SK-N-MC (cell line): Measurements from ENCODE around the gene F2RL1.
"Not testable (repeated sequence)": the region's sequence is repeated elsewhere in the genome, so short reads cannot be mapped to it uniquely, and the experiment has no call there.

ENCODE experiments used
- DNase-seq: peaks from one replicate; pipeline ENCODE4 v3.0.0-alpha.2; 2011; ENCODE audit warnings: low read depth, low spot score
- H3K27ac ChIP-seq: fragments of 200-600 bp; sonication (generic); 2 replicates; pipeline ENCODE4 v1.5.1; 2016; ENCODE audit warnings: mixed run types
- H3K36me3 ChIP-seq: fragments of 200-600 bp; sonication (generic); 2 replicates; pipeline ENCODE4 v1.6.1; 2017; ENCODE audit warnings: antibody characterized with exemption, low read length, mixed read lengths; ENCODE audit not compliant: insufficient read depth
- H3K4me3 ChIP-seq: fragments of 200-600 bp; sonication (generic); 2 replicates; pipeline ENCODE4 v1.5.1; 2016
- H3K9ac ChIP-seq: fragments of 200-600 bp; sonication (generic); 2 replicates; pipeline ENCODE4 v1.8.0; 2017; ENCODE audit warnings: mixed run types, mixed read lengths; ENCODE audit not compliant: insufficient read length
- H3K9me3 ChIP-seq: fragments of 200-600 bp; sonication (generic); 2 replicates; pipeline ENCODE4 v1.6.1; 2017; ENCODE audit warnings: low read depth, mild to moderate bottlenecking, antibody characterized with exemption, low read length, moderate library complexity, mixed read lengths
- EZH2 ChIP-seq: fragments of 200-600 bp; sonication (generic); IDR thresholded peaks from one replicate; pipeline ENCODE4 v1.6.1; 2017; ENCODE audit warnings: antibody characterized with exemption
- FOXP2 ChIP-seq: optimal IDR thresholded peaks from 2 replicates; pipeline ENCODE3; 2011; ENCODE audit warnings: mild to moderate bottlenecking, moderate library complexity; ENCODE audit not compliant: insufficient read depth; ENCODE audit errors: extremely low read length, control extremely low read depth
- POLR2AphosphoS5 ChIP-seq: IDR thresholded peaks from 2 replicates; pipeline ENCODE4 v1.6.1; 2012; ENCODE audit warnings: mild to moderate bottlenecking, low read depth, low read length, borderline replicate concordance

Gene F2RL1

GRCh38 chr5:76787237-76787636, 31.6 kb upstream of the F2RL1 start:
- Histone ChIP-seq H3K9ac (no peak overlapping the region), H3K36me3 (no peaks in the 10 kb centered on the region), H3K27ac (no peak overlapping the region)

GRCh38 chr5:76788362-76788761, 30.5 kb upstream of the F2RL1 start:
- no peak for TF ChIP-seq POLR2AphosphoS5
- no peak for DNase-seq
- no peaks in the 10 kb centered on the region for H3K9me3 ChIP-seq
- no peak overlapping the region for H3K4me3 ChIP-seq
- no peaks in the 10 kb centered on the region for H3K36me3 ChIP-seq
- H3K9ac ChIP-seq, result no peak overlapping the region
- H3K27ac ChIP-seq, result no peak overlapping the region

More at GRCh38 chr5:76787237-76787636, 31.6 kb upstream of the F2RL1 start:
- TF ChIP-seq FOXP2 (no peak), EZH2 (no peak), POLR2AphosphoS5 (no peak)
- DNase-seq, result no peak
- Histone ChIP-seq H3K9me3 (no peaks in the 10 kb centered on the region), H3K4me3 (no peak overlapping the region)

GRCh38 chr5:76789275-76789674, 29.6 kb upstream of the F2RL1 start:
- H3K36me3 ChIP-seq, DNase-seq, H3K9me3 ChIP-seq, H3K27ac ChIP-seq, H3K4me3 ChIP-seq, H3K9ac ChIP-seq: not testable (repeated sequence)

- Histone ChIP-seq H3K4me3 (no peak overlapping the region), H3K36me3 (no peaks in the 10 kb centered on the region), H3K27ac (no peak overlapping the region; the same call in 1 of the 2 replicates), H3K9ac (no peak overlapping the region), H3K9me3 (no peaks in the 10 kb centered on the region)
- TF ChIP-seq POLR2AphosphoS5, result no peak
- no peak for TF ChIP-seq FOXP2
- TF ChIP-seq EZH2, result no peak
- no peak for DNase-seq
Measured at GRCh38 chr5:76789991-76790581, 28.7 kb upstream of the F2RL1 start.

- TF ChIP-seq FOXP2 (no peak), EZH2 (no peak), POLR2AphosphoS5 (no peak)
- H3K9ac ChIP-seq, result no peak overlapping the region
- H3K4me3 ChIP-seq, result no peak overlapping the region
- DNase-seq, result no peak
- H3K9me3 ChIP-seq, result no peaks in the 10 kb centered on the region
- no peaks in the 10 kb centered on the region for H3K36me3 ChIP-seq
- H3K27ac ChIP-seq, result peak overlapping the region; percentile 45; the same call in 1 of the 2 replicates
Measured at GRCh38 chr5:76790632-76791290, 28.1 kb upstream of the F2RL1 start.

- TF ChIP-seq EZH2, result no peak
- no peak for TF ChIP-seq POLR2AphosphoS5
- TF ChIP-seq FOXP2, result no peak
- no peak for DNase-seq
- H3K36me3 ChIP-seq, result no peaks in the 10 kb centered on the region
- H3K9ac ChIP-seq, result no peak overlapping the region
- no peak overlapping the region for H3K4me3 ChIP-seq
- H3K27ac ChIP-seq, result peak overlapping the region; percentile 45; the same call in 1 of the 2 replicates
- H3K9me3 ChIP-seq, result no peaks in the 10 kb centered on the region
Measured at GRCh38 chr5:76791461-76791860, 27.4 kb upstream of the F2RL1 start.

- no peak overlapping the region for H3K27ac ChIP-seq
- no peak for DNase-seq
Measured at GRCh38 chr5:76794871-76795270, 24.0 kb upstream of the F2RL1 start.

GRCh38 chr5:76799588-76799987, 19.2 kb upstream of the F2RL1 start:
- H3K9ac ChIP-seq, result no peak overlapping the region
- H3K4me3 ChIP-seq, result no peak overlapping the region
- no peak for TF ChIP-seq FOXP2
- no peak for TF ChIP-seq POLR2AphosphoS5
- TF ChIP-seq EZH2, result no peak
- H3K27ac ChIP-seq, result no peak overlapping the region
- no peaks in the 10 kb centered on the region for H3K9me3 ChIP-seq
- H3K36me3 ChIP-seq, result no peaks in the 10 kb centered on the region
- no peak for DNase-seq

More at GRCh38 chr5:76794871-76795270, 24.0 kb upstream of the F2RL1 start:
- Histone ChIP-seq H3K9ac (no peak overlapping the region), H3K4me3 (no peak overlapping the region), H3K36me3 (no peaks in the 10 kb centered on the region), H3K9me3 (no peaks in the 10 kb centered on the region)
- TF ChIP-seq POLR2AphosphoS5, result no peak
- TF ChIP-seq FOXP2, result no peak
- no peak for TF ChIP-seq EZH2

- TF ChIP-seq POLR2AphosphoS5 (no peak), FOXP2 (no peak), EZH2 (no peak)
- H3K27ac ChIP-seq, result no peak overlapping the region
- H3K36me3 ChIP-seq, result no peaks in the 10 kb centered on the region
- no peak overlapping the region for H3K4me3 ChIP-seq
- no peak for DNase-seq
- H3K9ac ChIP-seq, result no peak overlapping the region
- H3K9me3 ChIP-seq, result no peaks in the 10 kb centered on the region
Measured at GRCh38 chr5:76800579-76800978, 18.3 kb upstream of the F2RL1 start.
